SK-N-MC (cell line): ENCODE measurements around the gene GATA6.

ENCODE experiments used
- DNase-seq: peaks from one replicate; pipeline ENCODE4 v3.0.0-alpha.2; 2011; ENCODE audit warnings: low read depth, low spot score
- H3K27ac ChIP-seq: fragments of 200-600 bp; sonication (generic); 2 replicates; pipeline ENCODE4 v1.5.1; 2016; ENCODE audit warnings: mixed run types
- H3K36me3 ChIP-seq: fragments of 200-600 bp; sonication (generic); 2 replicates; pipeline ENCODE4 v1.6.1; 2017; ENCODE audit warnings: antibody characterized with exemption, low read length, mixed read lengths; ENCODE audit not compliant: insufficient read depth
- H3K4me3 ChIP-seq: fragments of 200-600 bp; sonication (generic); 2 replicates; pipeline ENCODE4 v1.5.1; 2016
- H3K9ac ChIP-seq: fragments of 200-600 bp; sonication (generic); 2 replicates; pipeline ENCODE4 v1.8.0; 2017; ENCODE audit warnings: mixed run types, mixed read lengths; ENCODE audit not compliant: insufficient read length
- H3K9me3 ChIP-seq: fragments of 200-600 bp; sonication (generic); 2 replicates; pipeline ENCODE4 v1.6.1; 2017; ENCODE audit warnings: low read depth, mild to moderate bottlenecking, antibody characterized with exemption, low read length, moderate library complexity, mixed read lengths
- EZH2 ChIP-seq: fragments of 200-600 bp; sonication (generic); IDR thresholded peaks from one replicate; pipeline ENCODE4 v1.6.1; 2017; ENCODE audit warnings: antibody characterized with exemption
- FOXP2 ChIP-seq: optimal IDR thresholded peaks from 2 replicates; pipeline ENCODE3; 2011; ENCODE audit warnings: mild to moderate bottlenecking, moderate library complexity; ENCODE audit not compliant: insufficient read depth; ENCODE audit errors: extremely low read length, control extremely low read depth
- POLR2AphosphoS5 ChIP-seq: IDR thresholded peaks from 2 replicates; pipeline ENCODE4 v1.6.1; 2012; ENCODE audit warnings: mild to moderate bottlenecking, low read depth, low read length, borderline replicate concordance

The GATA6 gene

GRCh38 chr18:22200611-22201225, 31.3 kb downstream of the GATA6 start:
- H3K36me3 ChIP-seq: no peaks in the 10 kb centered on the region
- H3K27ac ChIP-seq: no peak overlapping the region
- DNase-seq: no peak
- no peaks in the 10 kb centered on the region for H3K9me3 ChIP-seq
- no peak overlapping the region for H3K4me3 ChIP-seq
- TF ChIP-seq FOXP2 (no peak), EZH2 (no peak), POLR2AphosphoS5 (no peak)
- H3K9ac ChIP-seq: no peak overlapping the region

- Histone ChIP-seq H3K9ac (no peak overlapping the region), H3K27ac (no peak overlapping the region), H3K4me3 (no peak overlapping the region), H3K36me3 (no peaks in the 10 kb centered on the region), H3K9me3 (no peaks in the 10 kb centered on the region)
- DNase-seq: no peak
- TF ChIP-seq FOXP2: no peak
- no peak for TF ChIP-seq POLR2AphosphoS5
- TF ChIP-seq EZH2: no peak
Observed at GRCh38 chr18:22203035-22203434, 33.6 kb downstream of the GATA6 start.

- TF ChIP-seq FOXP2: no peak
- no peak overlapping the region for H3K9ac ChIP-seq
Observed at GRCh38 chr18:22203536-22204213, 34.3 kb downstream of the GATA6 start.

GRCh38 chr18:22204214-22204536, 34.8 kb downstream of the GATA6 start:
- TF ChIP-seq FOXP2: no peak
- no peak for TF ChIP-seq EZH2
- TF ChIP-seq POLR2AphosphoS5: no peak
- no peak for DNase-seq
- H3K9me3 ChIP-seq: no peaks in the 10 kb centered on the region

More at GRCh38 chr18:22203536-22204213, 34.3 kb downstream of the GATA6 start:
- Histone ChIP-seq H3K4me3 (no peak overlapping the region), H3K9me3 (no peaks in the 10 kb centered on the region), H3K36me3 (no peaks in the 10 kb centered on the region), H3K27ac (no peak overlapping the region)
- DNase-seq: no peak

GRCh38 chr18:22204996-22205395, 35.6 kb downstream of the GATA6 start:
- Histone ChIP-seq H3K4me3 (no peak overlapping the region), H3K9ac (no peak overlapping the region), H3K9me3 (no peaks in the 10 kb centered on the region), H3K27ac (no peak overlapping the region), H3K36me3 (no peaks in the 10 kb centered on the region)
- no peak for DNase-seq
- TF ChIP-seq EZH2: no peak
- TF ChIP-seq FOXP2: no peak
- TF ChIP-seq POLR2AphosphoS5: no peak

More at GRCh38 chr18:22204214-22204536, 34.8 kb downstream of the GATA6 start:
- Histone ChIP-seq H3K4me3 (no peak overlapping the region), H3K36me3 (no peaks in the 10 kb centered on the region), H3K9ac (no peak overlapping the region), H3K27ac (no peak overlapping the region)

GRCh38 chr18:22207021-22207758, 37.8 kb downstream of the GATA6 start:
- no peak for DNase-seq

GRCh38 chr18:22210311-22210754, 40.9 kb downstream of the GATA6 start:
- Histone ChIP-seq H3K9ac (no peak overlapping the region), H3K27ac (no peak overlapping the region), H3K9me3 (no peaks in the 10 kb centered on the region), H3K4me3 (no peak overlapping the region), H3K36me3 (no peaks in the 10 kb centered on the region)
- TF ChIP-seq EZH2 (no peak), FOXP2 (no peak), POLR2AphosphoS5 (no peak)
- no peak for DNase-seq

More at GRCh38 chr18:22207021-22207758, 37.8 kb downstream of the GATA6 start:
- Histone ChIP-seq H3K9ac (no peak overlapping the region), H3K27ac (no peak overlapping the region), H3K9me3 (no peaks in the 10 kb centered on the region), H3K36me3 (no peaks in the 10 kb centered on the region), H3K4me3 (no peak overlapping the region)
- TF ChIP-seq POLR2AphosphoS5: no peak
- no peak for TF ChIP-seq FOXP2
- no peak for TF ChIP-seq EZH2

GRCh38 chr18:22211657-22212056, 42.3 kb downstream of the GATA6 start:
- Histone ChIP-seq H3K27ac (no peak overlapping the region), H3K9ac (no peak overlapping the region), H3K9me3 (no peaks in the 10 kb centered on the region), H3K4me3 (no peak overlapping the region), H3K36me3 (no peaks in the 10 kb centered on the region)
- TF ChIP-seq POLR2AphosphoS5 (no peak), FOXP2 (no peak), EZH2 (no peak)
- DNase-seq: no peak
